HepG2 (cell line): ENCODE measurements around the gene RAB3B. TPM values are rescaled to one million over a fixed set of nuclear protein-coding genes. Genes with fewer than 3 reads are reported as not detected.

ENCODE experiments used
- ARID4A ChIP-seq: sonication (generic); formaldehyde crosslinking; IDR thresholded peaks from 2 replicates; pipeline ENCODE4 v1.5.0; 2020; ENCODE audit warnings: mild to moderate bottlenecking, missing genetic modification reagents, borderline replicate concordance
- EED ChIP-seq: sonication (generic); formaldehyde crosslinking; IDR thresholded peaks from 2 replicates; pipeline ENCODE4 v1.5.0; 2020; ENCODE audit warnings: mild to moderate bottlenecking, missing genetic modification reagents
- MLXIP ChIP-seq: sonication (generic); formaldehyde crosslinking; IDR thresholded peaks from 2 replicates; pipeline ENCODE4 v1.9.0; 2021; ENCODE audit warnings: missing genetic modification reagents, borderline replicate concordance
- NFYB ChIP-seq: sonication (generic); formaldehyde crosslinking; IDR thresholded peaks from 2 replicates; pipeline ENCODE4 v1.4.0; 2020; ENCODE audit warnings: missing genetic modification reagents
- NR1H2 ChIP-seq: sonication (generic); formaldehyde crosslinking; IDR thresholded peaks from 2 replicates; pipeline ENCODE4 v1.8.1; 2022; ENCODE audit warnings: low read depth, missing genetic modification reagents, borderline replicate concordance
- TCF12 ChIP-seq, 2 experiments: fragments of 450-650 bp in 1 of 2; sonication (generic) in 1 of 2; formaldehyde crosslinking in 1 of 2; IDR thresholded peaks; 2 replicates each; pipeline versions ENCODE4 v1.6.1 to v1.8.0; 2017 to 2022; ENCODE audit warnings: antibody characterized with exemption in 1 of 2, mild to moderate bottlenecking in 1 of 2, missing genetic modification reagents in 1 of 2, moderate library complexity in 1 of 2
- ZBED4 ChIP-seq: sonication (generic); formaldehyde crosslinking; IDR thresholded peaks from 2 replicates; pipeline ENCODE4 v1.4.0; 2020; ENCODE audit warnings: missing genetic modification reagents, borderline replicate concordance
- ZHX2 ChIP-seq, 2 experiments: sonication (generic) in 1 of 2; formaldehyde crosslinking in 1 of 2; IDR thresholded peaks; 2 replicates each; pipeline versions ENCODE4 v1.6.1 to v1.9.0; 2014 to 2022; ENCODE audit warnings: antibody characterized with exemption in 1 of 2, borderline replicate concordance in 1 of 2, inconsistent platforms in 1 of 2, low read depth in 1 of 2, missing genetic modification reagents in 1 of 2
- polyA plus RNA-seq, 8 experiments: library from polyadenylated mRNA; depleted of rRNA in 3 of 8; stranded (reverse) in 7 of 8; unstranded in 1 of 8; fragments of >200 nt; fragmentation: Illumina TruSeq in 4 of 8; extraction: Trizol in 4 of 8; gene quantifications; 2 replicates each; pipeline versions ENCODE4 v1.2.1 to v1.2.3, GENCODE V29; 2011 to 2016; ENCODE audit warnings: low read depth in 4 of 8, missing spikeins in 1 of 8, mixed read lengths in 1 of 8; ENCODE audit not compliant: insufficient read depth in 1 of 8
- total RNA-seq, 5 experiments: library from RNA; depleted of rRNA; stranded (reverse); fragments of >200 nt; fragmentation: Illumina TruSeq; extraction: Trizol; gene quantifications; 2 replicates each; pipeline ENCODE4 v1.2.3, GENCODE V29; 2016; ENCODE audit warnings: low read depth in 1 of 5

Gene RAB3B
- total and polyA plus RNA-seq, 2 of the 13 experiments (the other 11 are each of a cell fraction or from before 2014, with no cell fraction given), result 1.0 to 1.2 TPM

- TF ChIP-seq EED (CRISPR knock-in tag), result peak; percentile 6; the same call in 1 of the 2 replicates
- TF ChIP-seq NFYB, result peak; percentile 91
- no peak; the same call in 1 of the 2 replicates for TF ChIP-seq ZHX2 (IDR thresholded peaks at IDR 0.05; ENCODE audit: low read depth)
- TF ChIP-seq ZHX2 (CRISPR knock-in tag; IDR thresholded peaks at IDR 0.05; ENCODE audit: borderline replicate concordance), result no peak
- TF ChIP-seq TCF12 (IDR thresholded peaks at IDR 0.05), result no peak
- TF ChIP-seq TCF12 (CRISPR knock-in tag; IDR thresholded peaks at IDR 0.05), result no peak; the same call in 1 of the 2 replicates
- no peak; the same call in 1 of the 2 replicates for TF ChIP-seq ZBED4 (CRISPR knock-in tag)
- 0 out of 2 replicates have a peak, but pooled peaks have one; percentile 49 for TF ChIP-seq NR1H2 (CRISPR knock-in tag)
- no peak for TF ChIP-seq MLXIP
- TF ChIP-seq ARID4A (CRISPR knock-in tag), result peak; percentile 81; the same call in 1 of the 2 replicates
Observed at GRCh38 chr1:51878616-51879336, 111.7 kb downstream of the RAB3B start, which contains the start of gene NRDC (continued).
